Ascending aorta (tissue), 2 donors: ENCODE measurements around the gene AP2A2. TPM values are rescaled to one million over a fixed set of nuclear protein-coding genes. Genes with fewer than 3 reads are reported as not detected.

Source experiments
- DNase-seq, 2 donors: peaks; one replicate each; pipeline ENCODE4 v3.0.0-alpha.2; 2019; ENCODE audit warnings: low spot score in 2 of 2
- H3K27ac ChIP-seq, 2 donors: fragments of 200-600 bp; sonication (generic); one replicate each; pipeline ENCODE4 v1.5.1; 2016 to 2017; ENCODE audit warnings: mild to moderate bottlenecking in 1 of 2
- H3K27me3 ChIP-seq: fragments of 200-600 bp; sonication (generic); one replicate; pipeline ENCODE4 v1.5.1; 2017
- H3K36me3 ChIP-seq, 2 donors: fragments of 200-600 bp; sonication (generic); one replicate each; pipeline ENCODE4 v1.5.1; 2016
- H3K4me1 ChIP-seq, 2 donors: fragments of 200-600 bp; sonication (generic); one replicate each; pipeline ENCODE4 v1.5.1; 2016 to 2017; ENCODE audit warnings: mild to moderate bottlenecking in 1 of 2
- H3K4me3 ChIP-seq, 2 donors: fragments of 200-600 bp; sonication (generic); one replicate each; pipeline ENCODE4 v1.5.1; 2016 to 2017; ENCODE audit warnings: mild to moderate bottlenecking in 1 of 2
- H3K9me3 ChIP-seq, 2 donors: fragments of 200-600 bp; sonication (generic); one replicate each; pipeline ENCODE4 v1.5.1; 2016
- intact Hi-C: fragments of 100-400 bp; cut with DNase I; formaldehyde crosslinking; loops from one replicate; pipeline ENCODE4 v1.15.1; 2023
- total RNA-seq: library from RNA; depleted of rRNA; stranded (reverse); fragments of >200 nt; gene quantifications from one replicate; pipeline ENCODE4 v1.1.0, GENCODE V29; 2016
- TF ChIP-seq, protein P1 (sequence below), 3 experiments: fragments of 200-600 bp in 2 of 3; fragments of 450-650 bp in 1 of 3; sonication (generic) in 2 of 3; IDR thresholded peaks; one replicate each; pipeline ENCODE4 v1.5.1; 2016 to 2019; ENCODE audit warnings: antibody characterized with exemption in 3 of 3, mild to moderate bottlenecking in 1 of 3, moderate library complexity in 1 of 3

Gene AP2A2
- total RNA-seq, 1 donor from 2014 or later, result 118 TPM

DNA sequence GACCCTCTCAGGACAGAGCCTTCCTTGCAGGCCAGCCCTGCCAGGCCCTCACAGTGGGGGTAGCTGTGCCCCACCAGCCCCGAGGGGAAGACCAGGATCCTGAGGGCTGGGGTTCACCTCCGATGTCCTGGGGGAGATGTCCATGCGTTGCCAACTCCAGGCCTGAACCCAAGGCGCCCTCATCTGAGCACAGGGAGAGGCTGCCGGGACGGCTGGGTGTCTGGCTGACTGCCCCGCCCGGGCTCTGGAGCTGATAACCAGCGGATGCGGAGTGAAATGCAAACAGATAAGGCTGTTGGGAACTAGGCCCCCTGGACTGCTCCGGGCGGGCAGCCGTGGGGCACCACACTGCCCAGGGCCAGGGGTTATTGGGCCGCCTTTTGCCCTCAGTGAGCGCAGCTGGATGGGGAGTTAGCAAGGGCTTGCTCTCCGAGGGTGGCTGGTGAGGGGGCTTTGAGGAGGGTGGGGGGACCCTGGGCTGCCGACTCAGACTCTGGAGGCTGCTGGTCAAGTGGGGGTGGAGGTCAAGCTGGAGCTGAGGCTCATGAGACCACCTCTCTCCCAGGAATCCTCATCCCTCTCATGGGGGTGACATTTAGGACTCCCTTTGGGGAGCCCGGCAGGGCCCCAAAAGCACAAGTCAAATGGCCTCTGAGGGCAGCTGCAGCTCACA, 116.4 kb downstream of the AP2A2 start:
- Histone ChIP-seq H3K9me3 (no peaks in the 10 kb centered on the region), H3K27ac (no peak overlapping the region), H3K36me3 (no peaks in the 10 kb centered on the region), H3K27me3 (no peaks in the 10 kb centered on the region), H3K4me1 (no peaks in the 10 kb centered on the region), H3K4me3 (no peak overlapping the region)
- no peak for DNase-seq
- intact Hi-C loops, result no loop called here
- TF ChIP-seq, protein P1, sequence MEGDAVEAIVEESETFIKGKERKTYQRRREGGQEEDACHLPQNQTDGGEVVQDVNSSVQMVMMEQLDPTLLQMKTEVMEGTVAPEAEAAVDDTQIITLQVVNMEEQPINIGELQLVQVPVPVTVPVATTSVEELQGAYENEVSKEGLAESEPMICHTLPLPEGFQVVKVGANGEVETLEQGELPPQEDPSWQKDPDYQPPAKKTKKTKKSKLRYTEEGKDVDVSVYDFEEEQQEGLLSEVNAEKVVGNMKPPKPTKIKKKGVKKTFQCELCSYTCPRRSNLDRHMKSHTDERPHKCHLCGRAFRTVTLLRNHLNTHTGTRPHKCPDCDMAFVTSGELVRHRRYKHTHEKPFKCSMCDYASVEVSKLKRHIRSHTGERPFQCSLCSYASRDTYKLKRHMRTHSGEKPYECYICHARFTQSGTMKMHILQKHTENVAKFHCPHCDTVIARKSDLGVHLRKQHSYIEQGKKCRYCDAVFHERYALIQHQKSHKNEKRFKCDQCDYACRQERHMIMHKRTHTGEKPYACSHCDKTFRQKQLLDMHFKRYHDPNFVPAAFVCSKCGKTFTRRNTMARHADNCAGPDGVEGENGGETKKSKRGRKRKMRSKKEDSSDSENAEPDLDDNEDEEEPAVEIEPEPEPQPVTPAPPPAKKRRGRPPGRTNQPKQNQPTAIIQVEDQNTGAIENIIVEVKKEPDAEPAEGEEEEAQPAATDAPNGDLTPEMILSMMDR (IDR thresholded peaks at IDR 0.05), result no peak

DNA sequence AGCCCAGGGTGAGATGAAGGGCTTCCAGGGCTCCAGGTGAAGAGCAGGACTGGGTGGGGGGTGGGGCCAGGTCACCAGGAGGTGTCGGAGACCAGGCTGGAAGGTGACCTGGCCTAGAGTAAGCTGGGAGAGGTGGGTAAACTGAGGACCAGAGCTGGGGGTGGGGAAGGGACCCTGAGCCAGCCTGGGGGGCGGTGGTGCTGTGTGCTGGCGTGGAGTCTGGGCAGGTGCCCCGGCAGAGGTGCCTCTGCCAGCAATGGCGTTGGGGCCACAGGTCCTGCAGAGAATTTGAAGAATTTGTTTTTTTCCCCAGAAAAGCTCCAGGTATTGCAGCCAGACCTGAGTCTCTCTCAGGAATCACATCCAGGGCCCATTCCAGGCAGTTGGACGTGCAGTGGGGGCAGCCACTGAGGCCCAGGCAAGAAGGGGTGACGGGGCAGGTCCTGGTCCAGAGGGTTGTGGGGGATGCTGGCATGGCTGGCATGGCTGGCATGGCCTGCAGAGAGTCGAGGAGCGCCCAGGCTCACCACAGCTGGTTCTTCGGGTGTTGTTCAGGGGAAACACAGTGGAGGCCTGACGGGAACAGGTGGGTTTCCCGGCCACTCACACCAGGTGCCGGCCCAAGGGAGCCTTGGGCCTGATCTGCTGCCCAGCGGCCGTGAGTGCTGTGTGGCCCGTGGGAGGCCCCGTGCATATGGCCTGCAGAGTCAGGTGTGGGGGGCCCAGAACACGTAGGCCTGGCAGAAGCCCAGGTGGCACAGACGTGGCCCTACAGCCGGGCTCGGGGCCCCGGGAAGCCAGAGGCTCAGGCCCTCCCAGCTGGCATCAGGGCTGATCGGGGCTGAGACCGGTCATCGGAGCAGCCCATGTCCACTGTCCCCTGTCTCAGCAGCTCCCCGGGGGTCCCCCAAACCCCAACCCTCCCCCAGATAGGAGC, 117.2 kb downstream of the AP2A2 start:
- intact Hi-C loops, result no loop called here
- H3K27me3 ChIP-seq, result no peaks in the 10 kb centered on the region
- H3K4me3 ChIP-seq, result no peak overlapping the region
- H3K36me3 ChIP-seq, result no peaks in the 10 kb centered on the region
- TF ChIP-seq, protein P1 (IDR thresholded peaks at IDR 0.05), result no peak
- no peaks in the 10 kb centered on the region for H3K4me1 ChIP-seq
- DNase-seq, result no peak
- no peak overlapping the region for H3K27ac ChIP-seq
- no peaks in the 10 kb centered on the region for H3K9me3 ChIP-seq

DNA sequence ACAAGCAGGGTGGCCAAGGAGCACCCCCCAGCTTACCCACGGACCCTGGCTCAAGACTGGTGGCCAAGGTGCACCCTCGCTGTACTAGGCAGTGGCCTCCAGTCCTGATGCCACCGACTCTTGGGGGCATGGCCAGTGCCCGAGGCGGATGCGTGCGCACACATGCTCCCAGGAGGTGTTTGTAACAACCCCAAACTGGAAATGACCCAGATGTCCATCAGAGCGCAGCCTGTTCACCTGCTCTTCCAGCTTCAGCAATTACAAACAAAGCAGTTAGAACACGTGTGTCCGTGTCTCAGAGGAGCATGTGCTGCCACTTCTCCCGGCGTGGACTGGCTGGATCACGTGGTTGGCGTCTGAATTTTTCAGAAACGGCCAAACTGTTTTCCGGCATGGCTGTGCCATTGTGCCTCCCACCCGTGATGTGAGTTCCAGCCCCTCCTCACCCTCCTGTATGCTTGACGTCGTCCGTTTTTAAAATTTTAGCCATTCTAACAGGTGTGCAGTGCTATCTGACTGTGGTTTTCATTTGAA, 118.0 kb downstream of the AP2A2 start:
- Histone ChIP-seq H3K27me3 (no peaks in the 10 kb centered on the region), H3K27ac (no peak overlapping the region), H3K4me1 (no peaks in the 10 kb centered on the region), H3K36me3 (no peaks in the 10 kb centered on the region), H3K9me3 (no peaks in the 10 kb centered on the region), H3K4me3 (no peak overlapping the region)
- TF ChIP-seq, protein P1 (IDR thresholded peaks at IDR 0.05), result no peak
- DNase-seq, result no peak
- intact Hi-C loops, result no loop called here

DNA sequence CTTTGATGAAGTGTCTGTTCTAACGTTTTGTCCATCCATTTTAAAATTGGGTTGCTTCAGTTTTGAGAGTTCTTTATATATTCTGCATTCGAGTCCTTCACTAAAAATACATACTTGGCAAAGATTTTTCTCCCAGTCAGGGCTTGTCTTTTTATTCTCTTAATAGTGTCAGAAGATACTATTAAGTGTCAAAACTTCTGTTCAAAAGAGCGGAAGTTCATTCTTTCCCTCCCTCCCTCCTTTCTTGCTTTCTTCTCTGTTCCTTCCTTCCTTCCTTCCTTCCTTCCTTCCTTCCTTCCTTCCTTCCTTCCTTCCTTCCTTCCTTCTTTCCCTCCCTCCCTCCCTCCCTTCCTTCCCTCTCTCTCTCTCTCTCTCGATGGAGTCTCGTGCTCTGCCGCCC, 118.5 kb downstream of the AP2A2 start:
- DNase-seq, result no peak
- intact Hi-C loops, result no loop called here
- Histone ChIP-seq H3K36me3 (no peaks in the 10 kb centered on the region), H3K4me3 (no peak overlapping the region), H3K9me3 (no peaks in the 10 kb centered on the region), H3K4me1 (no peaks in the 10 kb centered on the region), H3K27me3 (no peaks in the 10 kb centered on the region), H3K27ac (no peak overlapping the region)
- TF ChIP-seq, protein P1 (IDR thresholded peaks at IDR 0.05), result no peak

DNA sequence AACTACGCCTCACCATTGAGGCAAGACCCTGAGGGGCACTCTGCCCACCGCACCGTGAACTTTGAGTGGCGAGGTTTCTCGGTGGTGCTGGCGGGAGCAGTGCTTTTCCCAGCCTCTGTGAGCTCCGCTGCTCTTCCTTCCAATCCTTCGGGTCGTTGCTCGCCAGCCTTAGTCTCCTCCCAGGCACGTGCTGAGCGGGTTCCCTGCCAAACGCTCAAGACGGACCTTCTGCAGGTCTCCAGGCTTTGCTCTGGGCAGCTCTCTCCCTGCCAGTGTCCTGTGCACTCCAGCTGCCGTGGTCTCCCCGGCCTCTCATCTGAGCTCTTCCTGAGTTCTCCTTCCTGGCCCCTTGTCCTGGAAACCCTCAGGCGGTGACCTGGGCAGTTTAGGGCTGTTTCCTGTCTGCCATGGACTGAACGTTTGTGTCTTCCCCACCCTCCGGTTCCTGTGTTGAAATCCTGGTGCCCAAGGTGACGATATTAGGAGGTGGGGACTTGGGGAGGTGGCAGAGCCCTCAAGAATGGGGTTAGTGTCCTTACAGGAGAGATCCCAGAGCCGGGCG, 122.0 kb downstream of the AP2A2 start:
- no peaks in the 10 kb centered on the region for H3K36me3 ChIP-seq
- no peak overlapping the region for H3K4me3 ChIP-seq
- H3K9me3 ChIP-seq, result no peaks in the 10 kb centered on the region
- H3K27ac ChIP-seq, result no peak overlapping the region
- TF ChIP-seq, protein P1 (IDR thresholded peaks at IDR 0.05), result no peak
- no peaks in the 10 kb centered on the region for H3K4me1 ChIP-seq
- H3K27me3 ChIP-seq, result peaks cover 8% of the 10 kb centered on the region
- no peak for DNase-seq
- intact Hi-C loops, result no loop called here
